Breast epithelium (tissue), 3 donors: ENCODE measurements around the gene DNAJC5G.

Experiments
- CTCF ChIP-seq, 3 donors: fragments of 450-650 bp; IDR thresholded peaks; one replicate each; pipeline ENCODE4 v1.5.1; 2016 to 2017; ENCODE audit warnings: antibody characterized with exemption in 3 of 3, mild to moderate bottlenecking in 3 of 3, moderate library complexity in 3 of 3
- POLR2A ChIP-seq: fragments of 450-650 bp; IDR thresholded peaks from one replicate; pipeline ENCODE4 v1.6.1; 2016; ENCODE audit warnings: antibody characterized with exemption, mild to moderate bottlenecking, moderate library complexity
- POLR2AphosphoS5 ChIP-seq, 3 donors: sonication (generic); formaldehyde crosslinking; IDR thresholded peaks; one replicate each; pipeline ENCODE4 v1.6.1; 2017; ENCODE audit warnings: antibody characterized with exemption in 3 of 3

GRCh38 chr2:27255660-27256059 is 19.6 kb upstream of the DNAJC5G start:
- TF ChIP-seq CTCF (IDR thresholded peaks at IDR 0.05) (no peak), POLR2AphosphoS5 (IDR thresholded peaks at IDR 0.05) (no peak), POLR2A (no peak)
